Measurements from ENCODE around the gene SEC14L2. TPM values are rescaled to one million over a fixed set of nuclear protein-coding genes. Genes with fewer than 3 reads are reported as not detected.

Gene SEC14L2
- total RNA-seq, 4 donors from 2014 or later = 3.0 to 5.1 (median 4.2) TPM

DNA sequence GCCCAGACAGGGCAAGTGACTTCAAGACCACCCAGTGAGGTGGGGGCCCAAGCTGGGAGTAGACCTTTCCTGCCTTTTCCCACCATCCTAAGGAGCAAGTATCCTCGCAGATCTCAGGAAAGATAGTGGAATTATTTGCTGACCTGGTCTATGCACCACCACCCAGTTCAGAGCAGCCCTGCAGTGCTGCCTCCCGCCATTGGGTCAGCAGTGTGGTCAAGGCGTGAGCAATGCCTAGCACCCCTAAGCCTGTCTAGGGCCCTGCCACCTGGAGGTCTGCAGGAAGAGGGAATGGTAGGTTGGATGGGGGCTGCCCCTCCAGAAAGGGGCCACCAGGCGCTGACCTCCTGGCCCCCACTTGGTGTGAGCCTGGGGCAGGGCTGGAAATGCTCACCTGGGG is 35.3 kb downstream of the SEC14L2 start:
- Histone ChIP-seq H3K9me3 (no peaks in the 10 kb centered on the region), H3K4me3 (no peak overlapping the region), H3K27ac (no peak overlapping the region), H3K36me3 (no peaks in the 10 kb centered on the region), H3K27me3 (no peaks in the 10 kb centered on the region), H3K4me1 (no peaks in the 10 kb centered on the region)
- no peak for DNase-seq
- intact Hi-C loops (cut with DNase I; ENCODE audit: low total_unique reads) (no loop called here), in situ Hi-C loops (cut with MboI; ENCODE audit: low sequenced_read_pairs in 4 of 4) (no loop called here)
- no peak for ATAC-seq
- TF ChIP-seq, protein P1, sequence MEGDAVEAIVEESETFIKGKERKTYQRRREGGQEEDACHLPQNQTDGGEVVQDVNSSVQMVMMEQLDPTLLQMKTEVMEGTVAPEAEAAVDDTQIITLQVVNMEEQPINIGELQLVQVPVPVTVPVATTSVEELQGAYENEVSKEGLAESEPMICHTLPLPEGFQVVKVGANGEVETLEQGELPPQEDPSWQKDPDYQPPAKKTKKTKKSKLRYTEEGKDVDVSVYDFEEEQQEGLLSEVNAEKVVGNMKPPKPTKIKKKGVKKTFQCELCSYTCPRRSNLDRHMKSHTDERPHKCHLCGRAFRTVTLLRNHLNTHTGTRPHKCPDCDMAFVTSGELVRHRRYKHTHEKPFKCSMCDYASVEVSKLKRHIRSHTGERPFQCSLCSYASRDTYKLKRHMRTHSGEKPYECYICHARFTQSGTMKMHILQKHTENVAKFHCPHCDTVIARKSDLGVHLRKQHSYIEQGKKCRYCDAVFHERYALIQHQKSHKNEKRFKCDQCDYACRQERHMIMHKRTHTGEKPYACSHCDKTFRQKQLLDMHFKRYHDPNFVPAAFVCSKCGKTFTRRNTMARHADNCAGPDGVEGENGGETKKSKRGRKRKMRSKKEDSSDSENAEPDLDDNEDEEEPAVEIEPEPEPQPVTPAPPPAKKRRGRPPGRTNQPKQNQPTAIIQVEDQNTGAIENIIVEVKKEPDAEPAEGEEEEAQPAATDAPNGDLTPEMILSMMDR (IDR thresholded peaks at IDR 0.05 in 4 of 5, conservative IDR thresholded peaks at IDR 0.05 in 1 of 5) = no peak
- no peak for TF ChIP-seq POLR2A (IDR thresholded peaks at IDR 0.05)

DNA sequence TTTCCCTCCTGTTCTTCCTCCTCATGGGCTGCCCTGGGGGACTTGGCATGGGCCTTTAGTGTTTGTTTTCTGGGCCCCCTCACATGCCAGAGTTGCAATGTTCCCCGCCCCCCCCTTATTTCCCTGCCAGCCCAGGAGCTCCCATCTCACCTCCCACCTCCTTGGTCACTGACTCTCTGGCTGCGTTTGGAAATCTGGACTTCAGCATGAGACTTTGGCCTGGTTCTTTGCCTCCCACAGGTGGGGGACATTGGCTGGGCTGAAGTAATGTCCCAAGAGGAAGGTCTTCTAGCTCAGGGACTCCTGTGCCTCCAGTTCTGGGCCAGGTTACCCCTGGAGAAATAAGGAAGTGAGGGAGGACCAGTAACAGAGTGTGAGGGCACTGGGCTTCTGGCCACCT is 35.7 kb downstream of the SEC14L2 start:
- Histone ChIP-seq H3K9me3 (no peaks in the 10 kb centered on the region), H3K27me3 (no peaks in the 10 kb centered on the region), H3K36me3 (no peaks in the 10 kb centered on the region), H3K27ac (no peak overlapping the region), H3K4me1 (no peaks in the 10 kb centered on the region), H3K4me3 (no peak overlapping the region)
- in situ Hi-C loops (cut with MboI; ENCODE audit: low sequenced_read_pairs in 4 of 4) (no loop called here), intact Hi-C loops (cut with DNase I; ENCODE audit: low total_unique reads) (no loop called here)
- no peak for DNase-seq
- TF ChIP-seq, protein P1 (IDR thresholded peaks at IDR 0.05 in 4 of 5, conservative IDR thresholded peaks at IDR 0.05 in 1 of 5) = no peak
- TF ChIP-seq POLR2A (IDR thresholded peaks at IDR 0.05) = no peak
- no peak for ATAC-seq

DNA sequence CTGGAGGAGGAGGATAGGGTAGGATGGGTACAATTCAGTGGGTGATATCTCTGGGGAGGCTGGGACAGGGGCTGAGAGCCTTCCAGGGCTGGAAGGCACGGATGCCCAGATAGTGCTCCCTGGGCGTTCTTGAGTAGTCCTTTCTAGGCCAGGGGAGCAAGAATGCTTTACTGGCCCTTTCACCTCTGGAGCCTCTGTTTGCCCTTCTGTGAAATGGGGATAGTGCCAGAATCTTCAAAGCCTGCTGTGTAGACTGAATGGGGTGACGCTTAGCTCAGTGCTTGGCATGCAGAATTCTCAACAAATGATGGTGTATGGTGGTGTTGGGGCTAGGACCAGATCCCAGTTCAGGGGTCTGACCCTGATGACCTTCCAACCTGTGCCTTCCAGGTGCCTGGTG is 36.4 kb downstream of the SEC14L2 start:
- Histone ChIP-seq H3K27ac (no peak overlapping the region), H3K9me3 (no peaks in the 10 kb centered on the region), H3K4me1 (no peaks in the 10 kb centered on the region), H3K36me3 (no peaks in the 10 kb centered on the region), H3K27me3 (no peaks in the 10 kb centered on the region), H3K4me3 (no peak overlapping the region)
- ATAC-seq (no peak), DNase-seq (no peak)
- TF ChIP-seq, protein P1 (IDR thresholded peaks at IDR 0.05 in 4 of 5, conservative IDR thresholded peaks at IDR 0.05 in 1 of 5) = no peak
- no peak for TF ChIP-seq POLR2A (IDR thresholded peaks at IDR 0.05)
- in situ Hi-C loops (cut with MboI; ENCODE audit: low sequenced_read_pairs in 4 of 4) = no loop called here
- intact Hi-C loops (cut with DNase I; ENCODE audit: low total_unique reads) = no loop called here

DNA sequence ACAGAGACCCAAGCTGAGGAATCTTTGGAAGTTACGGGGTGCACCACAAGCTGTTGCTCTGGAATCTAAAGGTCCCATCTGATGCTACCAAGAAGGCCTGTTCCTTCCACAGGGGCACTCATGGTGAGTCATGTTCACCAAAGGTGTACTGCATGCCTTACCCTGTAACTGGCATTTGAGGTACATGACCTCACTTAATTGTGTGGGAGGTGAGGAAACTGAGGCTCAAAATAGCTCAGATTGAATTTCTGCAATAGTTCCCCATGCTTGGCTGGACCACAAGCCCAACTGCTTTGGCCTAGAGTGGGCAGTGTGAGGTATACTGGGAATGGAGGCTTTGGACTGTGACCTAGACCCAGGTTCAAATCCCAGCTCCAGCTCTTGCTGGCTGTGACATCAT is 37.0 kb downstream of the SEC14L2 start:
- TF ChIP-seq, protein P1 (IDR thresholded peaks at IDR 0.05 in 4 of 5, conservative IDR thresholded peaks at IDR 0.05 in 1 of 5) = no peak
- no peak for TF ChIP-seq POLR2A (IDR thresholded peaks at IDR 0.05)
- intact Hi-C loops (cut with DNase I; ENCODE audit: low total_unique reads) (no loop called here), in situ Hi-C loops (cut with MboI; ENCODE audit: low sequenced_read_pairs in 4 of 4) (no loop called here)
- H3K9me3 ChIP-seq = no peaks in the 10 kb centered on the region
- H3K27me3 ChIP-seq = no peaks in the 10 kb centered on the region
- H3K27ac ChIP-seq = no peak overlapping the region
- H3K4me3 ChIP-seq = no peak overlapping the region
- no peaks in the 10 kb centered on the region for H3K4me1 ChIP-seq
- H3K36me3 ChIP-seq = no peaks in the 10 kb centered on the region
- DNase-seq (no peak), ATAC-seq (no peak)

DNA sequence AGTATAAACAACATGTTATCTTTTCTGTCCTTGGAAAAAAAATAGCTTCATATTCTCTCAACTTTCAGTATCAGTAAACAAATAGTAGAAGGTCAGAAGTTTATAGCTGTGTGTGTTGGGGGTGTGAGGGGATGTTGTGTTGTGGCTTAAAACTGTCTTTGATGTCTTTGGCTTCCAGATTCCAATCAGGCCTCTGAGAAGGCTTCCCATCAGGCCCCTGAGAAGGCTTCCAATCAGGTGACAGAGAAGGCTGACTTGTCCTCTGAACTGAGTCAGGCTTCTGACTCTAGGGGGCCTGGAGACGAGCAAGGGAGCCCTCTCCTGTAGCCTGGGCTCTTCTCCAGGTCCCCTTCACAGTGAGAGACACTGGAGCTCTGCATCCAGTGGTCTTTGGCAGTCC is 38.0 kb downstream of the SEC14L2 start:
- no peak for ATAC-seq
- in situ Hi-C loops (cut with MboI; ENCODE audit: low sequenced_read_pairs in 4 of 4) (no loop called here), intact Hi-C loops (cut with DNase I; ENCODE audit: low total_unique reads) (no loop called here)
- H3K27me3 ChIP-seq = no peaks in the 10 kb centered on the region
- no peak overlapping the region for H3K4me3 ChIP-seq
- no peak for TF ChIP-seq POLR2A (IDR thresholded peaks at IDR 0.05)
- TF ChIP-seq, protein P1 (IDR thresholded peaks at IDR 0.05 in 4 of 5, conservative IDR thresholded peaks at IDR 0.05 in 1 of 5) = no peak
- H3K27ac ChIP-seq = peak overlapping the region in 2 of 4 donors; percentile 1 to 57
- no peaks in the 10 kb centered on the region for H3K4me1 ChIP-seq
- H3K36me3 ChIP-seq = no peaks in the 10 kb centered on the region
- H3K9me3 ChIP-seq = no peaks in the 10 kb centered on the region
- DNase-seq = no peak
